SK-N-SH treated with all-trans-retinoic acid at 6 μM for 48 hours (cell line): ENCODE measurements around the gene GOSR2.

Experiments
- ATAC-seq: fragments of 200-7000 bp; cut with Tn5 transposase; 3 replicates; pipeline ENCODE4 v1.9.1; 2020; ENCODE audit warnings: mild to moderate bottlenecking, moderate library complexity
- GLIS3 ChIP-seq: fragments of 250-450 bp; sonication (Bioruptor Pico); IDR thresholded peaks from 2 replicates; pipeline ENCODE4 v1.5.0; 2020; ENCODE audit warnings: mild to moderate bottlenecking, moderate library complexity
- ISL1 ChIP-seq: fragments of 250-450 bp; sonication (Bioruptor Pico); IDR thresholded peaks from 2 replicates; pipeline ENCODE4 v2.1.2; 2022; ENCODE audit warnings: mild to moderate bottlenecking, moderate library complexity
- OSR1 ChIP-seq: fragments of 250-450 bp; sonication (Bioruptor Pico); IDR thresholded peaks from 2 replicates; pipeline ENCODE4 v1.8.0; 2022; ENCODE audit warnings: moderate library complexity, mild to moderate bottlenecking, inconsistent platforms
- PATZ1 ChIP-seq: fragments of 250-450 bp; sonication (Bioruptor Pico); IDR thresholded peaks from 2 replicates; pipeline ENCODE4 v1.8.0; 2020; ENCODE audit warnings: mild to moderate bottlenecking, moderate library complexity, borderline replicate concordance
- POU6F1 ChIP-seq: fragments of 250-450 bp; sonication (Bioruptor Pico); IDR thresholded peaks from 2 replicates; pipeline ENCODE4 v1.8.0; 2021; ENCODE audit warnings: low read depth, mild to moderate bottlenecking, moderate library complexity, borderline replicate concordance
- PPARA ChIP-seq: fragments of 250-450 bp; sonication (Bioruptor Pico); IDR thresholded peaks from 2 replicates; pipeline ENCODE4 v1.5.0; 2020; ENCODE audit warnings: mild to moderate bottlenecking, borderline replicate concordance
- RARB ChIP-seq: fragments of 250-450 bp; sonication (Bioruptor Pico); IDR thresholded peaks from 2 replicates; pipeline ENCODE4 v1.8.0; 2021; ENCODE audit warnings: mild to moderate bottlenecking, moderate library complexity
- SNAI2 ChIP-seq: fragments of 250-450 bp; sonication (Bioruptor Pico); IDR thresholded peaks from 2 replicates; pipeline ENCODE4 v1.5.0; 2020; ENCODE audit warnings: mild to moderate bottlenecking, moderate library complexity
- TOX ChIP-seq: fragments of 250-450 bp; sonication (Bioruptor Pico); IDR thresholded peaks from 2 replicates; pipeline ENCODE4 v1.8.0; 2021; ENCODE audit warnings: mild to moderate bottlenecking, moderate library complexity, borderline replicate concordance
- ZC3H10 ChIP-seq: fragments of 250-450 bp; sonication (Bioruptor Pico); IDR thresholded peaks from 2 replicates; pipeline ENCODE4 v1.5.1; 2021; ENCODE audit warnings: mild to moderate bottlenecking, moderate library complexity
- ZFP3 ChIP-seq: fragments of 250-450 bp; sonication (Bioruptor Pico); IDR thresholded peaks from 2 replicates; pipeline ENCODE4 v1.5.0; 2020; ENCODE audit warnings: mild to moderate bottlenecking, moderate library complexity
- ZFP30 ChIP-seq: fragments of 450-650 bp; formaldehyde crosslinking; IDR thresholded peaks from 2 replicates; pipeline ENCODE4 v1.5.0; 2022; ENCODE audit warnings: mild to moderate bottlenecking, moderate library complexity
- ZNF70 ChIP-seq: fragments of 450-650 bp; formaldehyde crosslinking; IDR thresholded peaks from 2 replicates; pipeline ENCODE4 v1.5.0; 2020; ENCODE audit warnings: mild to moderate bottlenecking, moderate library complexity
- ZNF8 ChIP-seq: fragments of 450-650 bp; formaldehyde crosslinking; IDR thresholded peaks from 2 replicates; pipeline ENCODE4 v1.5.0; 2020; ENCODE audit warnings: mild to moderate bottlenecking, moderate library complexity
- TF ChIP-seq, protein P1 (sequence below): fragments of 250-450 bp; sonication (Bioruptor Pico); IDR thresholded peaks from 2 replicates; pipeline ENCODE4 v1.5.1; 2021; ENCODE audit warnings: mild to moderate bottlenecking, moderate library complexity
- TF ChIP-seq, protein P2 (sequence below): fragments of 250-450 bp; sonication (Bioruptor Pico); IDR thresholded peaks from 2 replicates; pipeline ENCODE4 v1.5.0; 2020; ENCODE audit warnings: mild to moderate bottlenecking, moderate library complexity

GOSR2 gene

GRCh38 chr17:46930051-46930450, 7.1 kb downstream of the GOSR2 start:
- TF ChIP-seq ZFP30 (no peak), SNAI2 (CRISPR knock-in tag) (no peak)
- no peak for ATAC-seq

GRCh38 chr17:46931596-46931995, 8.6 kb downstream of the GOSR2 start:
- no peak for ATAC-seq

GRCh38 chr17:46935658-46936266, 12.8 kb downstream of the GOSR2 start:
- no peak for TF ChIP-seq ZC3H10
- no peak for TF ChIP-seq ZNF70 (CRISPR knock-in tag)
- TF ChIP-seq OSR1: no peak
- no peak for TF ChIP-seq PPARA (CRISPR knock-in tag)
- no peak for TF ChIP-seq TOX (CRISPR knock-in tag)
- TF ChIP-seq ZFP3 (CRISPR knock-in tag): no peak
- no peak for TF ChIP-seq PATZ1 (CRISPR knock-in tag)
- TF ChIP-seq ZFP30: no peak
- no peak for TF ChIP-seq POU6F1 (CRISPR knock-in tag)
- TF ChIP-seq, protein P1, sequence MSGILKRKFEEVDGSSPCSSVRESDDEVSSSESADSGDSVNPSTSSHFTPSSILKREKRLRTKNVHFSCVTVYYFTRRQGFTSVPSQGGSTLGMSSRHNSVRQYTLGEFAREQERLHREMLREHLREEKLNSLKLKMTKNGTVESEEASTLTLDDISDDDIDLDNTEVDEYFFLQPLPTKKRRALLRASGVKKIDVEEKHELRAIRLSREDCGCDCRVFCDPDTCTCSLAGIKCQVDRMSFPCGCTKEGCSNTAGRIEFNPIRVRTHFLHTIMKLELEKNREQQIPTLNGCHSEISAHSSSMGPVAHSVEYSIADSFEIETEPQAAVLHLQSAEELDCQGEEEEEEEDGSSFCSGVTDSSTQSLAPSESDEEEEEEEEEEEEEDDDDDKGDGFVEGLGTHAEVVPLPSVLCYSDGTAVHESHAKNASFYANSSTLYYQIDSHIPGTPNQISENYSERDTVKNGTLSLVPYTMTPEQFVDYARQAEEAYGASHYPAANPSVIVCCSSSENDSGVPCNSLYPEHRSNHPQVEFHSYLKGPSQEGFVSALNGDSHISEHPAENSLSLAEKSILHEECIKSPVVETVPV (CRISPR knock-in tag): no peak
- TF ChIP-seq ZNF8 (CRISPR knock-in tag): no peak
- no peak for TF ChIP-seq RARB
- TF ChIP-seq ISL1 (CRISPR knock-in tag): no peak
- TF ChIP-seq SNAI2 (CRISPR knock-in tag): no peak
- no peak for ATAC-seq

More at GRCh38 chr17:46931596-46931995, 8.6 kb downstream of the GOSR2 start:
- no peak for TF ChIP-seq POU6F1 (CRISPR knock-in tag)
- no peak for TF ChIP-seq PPARA (CRISPR knock-in tag)
- no peak for TF ChIP-seq SNAI2 (CRISPR knock-in tag)
- TF ChIP-seq ZC3H10: no peak
- TF ChIP-seq ZNF70 (CRISPR knock-in tag): no peak
- TF ChIP-seq, protein P1 (CRISPR knock-in tag): no peak
- TF ChIP-seq ZFP30: no peak
- no peak for TF ChIP-seq GLIS3 (CRISPR knock-in tag)
- TF ChIP-seq, protein P2, sequence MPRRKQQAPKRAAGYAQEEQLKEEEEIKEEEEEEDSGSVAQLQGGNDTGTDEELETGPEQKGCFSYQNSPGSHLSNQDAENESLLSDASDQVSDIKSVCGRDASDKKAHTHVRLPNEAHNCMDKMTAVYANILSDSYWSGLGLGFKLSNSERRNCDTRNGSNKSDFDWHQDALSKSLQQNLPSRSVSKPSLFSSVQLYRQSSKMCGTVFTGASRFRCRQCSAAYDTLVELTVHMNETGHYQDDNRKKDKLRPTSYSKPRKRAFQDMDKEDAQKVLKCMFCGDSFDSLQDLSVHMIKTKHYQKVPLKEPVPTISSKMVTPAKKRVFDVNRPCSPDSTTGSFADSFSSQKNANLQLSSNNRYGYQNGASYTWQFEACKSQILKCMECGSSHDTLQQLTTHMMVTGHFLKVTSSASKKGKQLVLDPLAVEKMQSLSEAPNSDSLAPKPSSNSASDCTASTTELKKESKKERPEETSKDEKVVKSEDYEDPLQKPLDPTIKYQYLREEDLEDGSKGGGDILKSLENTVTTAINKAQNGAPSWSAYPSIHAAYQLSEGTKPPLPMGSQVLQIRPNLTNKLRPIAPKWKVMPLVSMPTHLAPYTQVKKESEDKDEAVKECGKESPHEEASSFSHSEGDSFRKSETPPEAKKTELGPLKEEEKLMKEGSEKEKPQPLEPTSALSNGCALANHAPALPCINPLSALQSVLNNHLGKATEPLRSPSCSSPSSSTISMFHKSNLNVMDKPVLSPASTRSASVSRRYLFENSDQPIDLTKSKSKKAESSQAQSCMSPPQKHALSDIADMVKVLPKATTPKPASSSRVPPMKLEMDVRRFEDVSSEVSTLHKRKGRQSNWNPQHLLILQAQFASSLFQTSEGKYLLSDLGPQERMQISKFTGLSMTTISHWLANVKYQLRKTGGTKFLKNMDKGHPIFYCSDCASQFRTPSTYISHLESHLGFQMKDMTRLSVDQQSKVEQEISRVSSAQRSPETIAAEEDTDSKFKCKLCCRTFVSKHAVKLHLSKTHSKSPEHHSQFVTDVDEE: no peak
- no peak for TF ChIP-seq PATZ1 (CRISPR knock-in tag)
